Activated naive CD8-positive, alpha-beta T cell treated with anti-CD3 and anti-CD28 coated beads for 36 hours (primary cell): ENCODE measurements around the gene TAS1R3. TPM values are rescaled to one million over a fixed set of nuclear protein-coding genes. Genes with fewer than 3 reads are reported as not detected.

Source experiments
- DNase-seq: peaks from one replicate; pipeline ENCODE4 v3.0.0; 2021
- H3K27ac Mint-ChIP-seq: one replicate; pipeline ENCODE4 v1.8.0; 2022; ENCODE audit warnings: mild to moderate bottlenecking, moderate library complexity, mixed read lengths
- H3K27me3 Mint-ChIP-seq: one replicate; pipeline ENCODE4 v1.8.0; 2022; ENCODE audit warnings: mild to moderate bottlenecking, mixed read lengths
- H3K36me3 Mint-ChIP-seq: one replicate; pipeline ENCODE4 v1.8.0; 2021; ENCODE audit warnings: mild to moderate bottlenecking, mixed read lengths
- H3K4me1 Mint-ChIP-seq: one replicate; pipeline ENCODE4 v1.8.0; 2021; ENCODE audit warnings: mixed read lengths
- H3K4me3 Mint-ChIP-seq: one replicate; pipeline ENCODE4 v1.8.0; 2022; ENCODE audit warnings: mild to moderate bottlenecking, moderate library complexity, mixed read lengths
- H3K9me3 Mint-ChIP-seq: one replicate; pipeline ENCODE4 v1.8.0; 2022; ENCODE audit warnings: mixed read lengths
- total RNA-seq, 2 experiments: library from RNA; stranded (reverse); gene quantifications; one replicate each; pipeline ENCODE4 v1.2.3, GENCODE V29; 2021

Gene TAS1R3
- total RNA-seq, 2 experiments from 2014 or later = 0.06 to 0.20 TPM

GRCh38 chr1:1303736-1304135 is 27.3 kb upstream of the TAS1R3 start:
- Mint-ChIP-seq H3K4me1 (peaks cover 20% of the 10 kb centered on the region), H3K27me3 (no peaks in the 10 kb centered on the region), H3K4me3 (no peak overlapping the region), H3K9me3 (no peaks in the 10 kb centered on the region), H3K27ac (no peak overlapping the region), H3K36me3 (no peaks in the 10 kb centered on the region)
- no peak for DNase-seq

GRCh38 chr1:1304331-1305299 is 26.5 kb upstream of the TAS1R3 start:
- no peaks in the 10 kb centered on the region for H3K9me3 Mint-ChIP-seq
- no peak for DNase-seq
- H3K4me3 Mint-ChIP-seq = peak overlapping the region; percentile 85
- no peaks in the 10 kb centered on the region for H3K27me3 Mint-ChIP-seq
- no peaks in the 10 kb centered on the region for H3K36me3 Mint-ChIP-seq
- peaks cover 20% of the 10 kb centered on the region for H3K4me1 Mint-ChIP-seq
- no peak overlapping the region for H3K27ac Mint-ChIP-seq

GRCh38 chr1:1305300-1306069 is 25.6 kb upstream of the TAS1R3 start:
- no peaks in the 10 kb centered on the region for H3K9me3 Mint-ChIP-seq
- peak overlapping the region; percentile 70 for H3K27ac Mint-ChIP-seq
- peaks cover 20% of the 10 kb centered on the region for H3K4me1 Mint-ChIP-seq
- peak overlapping the region; percentile 85 for H3K4me3 Mint-ChIP-seq
- H3K36me3 Mint-ChIP-seq = no peaks in the 10 kb centered on the region
- no peaks in the 10 kb centered on the region for H3K27me3 Mint-ChIP-seq
- DNase-seq = peak; percentile 82

DNA sequence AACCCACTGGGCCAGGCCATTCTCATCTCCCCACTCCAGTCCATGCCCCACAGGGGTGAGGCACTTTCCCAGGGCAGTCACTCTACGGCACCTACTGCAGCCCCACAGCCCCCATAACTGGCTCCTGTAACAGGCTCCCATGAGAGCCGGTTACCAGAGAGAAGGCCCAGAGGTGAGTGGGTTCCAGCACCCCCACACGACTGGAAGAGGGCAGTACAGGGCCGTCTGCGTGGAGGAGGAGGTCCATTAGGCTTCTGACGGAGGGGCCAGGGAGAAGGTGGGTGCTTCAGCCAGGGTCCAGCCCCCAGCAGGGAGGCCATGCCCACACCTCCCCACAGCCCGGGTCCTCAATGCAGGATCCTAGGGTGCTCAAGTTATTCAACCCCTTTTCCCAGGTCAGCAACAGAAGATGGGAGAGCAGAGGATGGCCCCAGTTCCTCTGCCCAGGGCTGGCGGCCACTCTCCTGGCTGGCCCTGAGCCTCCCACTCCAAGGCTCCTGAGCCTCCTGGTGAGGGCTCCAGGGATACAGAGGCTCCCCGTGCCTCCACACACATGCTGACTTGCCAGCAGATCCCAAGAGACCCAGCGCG is 24.9 kb upstream of the TAS1R3 start:
- Mint-ChIP-seq H3K4me1 (peaks cover 20% of the 10 kb centered on the region), H3K27ac (peak overlapping the region; percentile 70), H3K4me3 (peak overlapping the region; percentile 85), H3K36me3 (no peaks in the 10 kb centered on the region), H3K9me3 (no peaks in the 10 kb centered on the region), H3K27me3 (no peaks in the 10 kb centered on the region)
- DNase-seq = peak; percentile 46

DNA sequence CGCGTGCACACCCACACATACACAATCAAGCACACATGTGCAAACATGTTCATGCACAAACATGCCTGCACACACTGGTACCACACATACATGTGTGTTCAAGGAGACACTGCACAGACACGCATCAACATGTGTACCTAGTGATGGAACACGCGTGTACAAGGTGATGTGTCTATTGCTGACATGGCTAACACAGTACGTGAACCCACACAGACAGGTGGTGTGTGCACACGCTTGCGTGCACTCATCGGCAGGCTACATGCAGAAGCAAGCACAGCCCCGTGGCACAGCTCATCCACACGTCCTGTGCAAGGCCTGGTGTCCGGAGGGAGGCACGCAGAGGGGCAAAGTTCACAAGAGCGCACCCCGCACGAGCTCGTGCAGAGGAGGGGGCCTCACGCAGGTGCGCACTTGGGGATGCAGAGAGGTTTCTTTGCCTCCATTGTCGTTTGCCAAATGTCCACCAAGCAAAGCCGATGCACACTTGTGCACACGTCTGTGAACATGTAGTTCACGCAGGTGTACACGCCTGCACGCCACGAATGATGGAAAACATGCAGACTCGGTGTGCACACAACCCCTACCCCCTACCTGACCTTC is 24.3 kb upstream of the TAS1R3 start:
- peak overlapping the region; percentile 70 for H3K27ac Mint-ChIP-seq

GRCh38 chr1:1307261-1307922 is 23.7 kb upstream of the TAS1R3 start:
- H3K36me3 Mint-ChIP-seq = no peaks in the 10 kb centered on the region
- peak overlapping the region; percentile 85 for H3K4me3 Mint-ChIP-seq
- H3K9me3 Mint-ChIP-seq = no peaks in the 10 kb centered on the region
- H3K4me1 Mint-ChIP-seq = peaks cover 20% of the 10 kb centered on the region
- peak overlapping the region; percentile 68 for H3K27ac Mint-ChIP-seq
- H3K27me3 Mint-ChIP-seq = no peaks in the 10 kb centered on the region
- peak; percentile 31 for DNase-seq

More for the DNA sequence above, 24.3 kb upstream of the TAS1R3 start:
- H3K4me1 Mint-ChIP-seq = peaks cover 20% of the 10 kb centered on the region
- H3K27me3 Mint-ChIP-seq = no peaks in the 10 kb centered on the region
- peak overlapping the region; percentile 85 for H3K4me3 Mint-ChIP-seq
- no peaks in the 10 kb centered on the region for H3K9me3 Mint-ChIP-seq
- no peaks in the 10 kb centered on the region for H3K36me3 Mint-ChIP-seq
- DNase-seq = no peak

- H3K36me3 Mint-ChIP-seq = no peaks in the 10 kb centered on the region
- peak within 1 kb of the TSS; percentile 85 for H3K4me3 Mint-ChIP-seq
- H3K27ac Mint-ChIP-seq = peak within 1 kb of the TSS; percentile 86
Measured at GRCh38 chr1:1307923-1308755, 22.9 kb upstream of the TAS1R3 start, which contains the start of the genes ACAP3 and PUSL1. Gene ACAP3, minus strand, starts transcription at chr1:1307930. Its CDS starts 115 bp downstream, at chr1:1307815. Gene PUSL1, plus strand, starts transcription at chr1:1308597. Its CDS starts 47 bp downstream, at chr1:1308644.

DNA sequence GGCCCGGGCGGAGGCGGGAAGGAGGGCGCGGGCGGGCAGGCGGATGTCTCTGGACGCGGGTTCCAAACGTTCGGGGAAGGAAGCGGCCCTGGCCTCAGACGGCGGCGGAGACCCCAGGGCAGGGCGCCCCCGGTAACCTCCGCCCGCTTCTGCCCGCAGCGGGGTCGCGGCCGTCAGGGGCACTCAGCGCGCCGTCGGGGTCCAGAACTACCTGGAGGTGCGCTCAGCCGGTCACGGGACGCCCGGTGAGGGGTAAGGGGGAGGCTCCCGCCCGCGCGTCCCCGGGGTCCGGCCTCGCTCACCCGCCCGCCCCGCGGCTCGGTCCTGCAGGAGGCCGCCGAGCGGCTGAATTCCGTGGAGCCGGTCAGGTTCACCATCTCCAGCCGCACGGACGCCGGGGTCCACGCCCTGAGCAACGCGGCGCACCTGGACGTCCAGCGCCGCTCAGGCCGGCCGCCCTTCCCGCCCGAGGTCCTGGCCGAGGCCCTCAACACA is 22.3 kb upstream of the TAS1R3 start:
- Mint-ChIP-seq H3K36me3 (no peaks in the 10 kb centered on the region), H3K4me3 (peak overlapping the region; percentile 82), H3K27ac (peak overlapping the region; percentile 79), H3K27me3 (no peaks in the 10 kb centered on the region), H3K4me1 (peaks cover 21% of the 10 kb centered on the region), H3K9me3 (no peaks in the 10 kb centered on the region)
- DNase-seq = no peak

More at GRCh38 chr1:1307923-1308755, 22.9 kb upstream of the TAS1R3 start, which contains the start of the genes ACAP3 and PUSL1:
- DNase-seq = peak; percentile 94
- Mint-ChIP-seq H3K9me3 (no peaks in the 10 kb centered on the region), H3K4me1 (peaks cover 20% of the 10 kb centered on the region), H3K27me3 (no peaks in the 10 kb centered on the region)

DNA sequence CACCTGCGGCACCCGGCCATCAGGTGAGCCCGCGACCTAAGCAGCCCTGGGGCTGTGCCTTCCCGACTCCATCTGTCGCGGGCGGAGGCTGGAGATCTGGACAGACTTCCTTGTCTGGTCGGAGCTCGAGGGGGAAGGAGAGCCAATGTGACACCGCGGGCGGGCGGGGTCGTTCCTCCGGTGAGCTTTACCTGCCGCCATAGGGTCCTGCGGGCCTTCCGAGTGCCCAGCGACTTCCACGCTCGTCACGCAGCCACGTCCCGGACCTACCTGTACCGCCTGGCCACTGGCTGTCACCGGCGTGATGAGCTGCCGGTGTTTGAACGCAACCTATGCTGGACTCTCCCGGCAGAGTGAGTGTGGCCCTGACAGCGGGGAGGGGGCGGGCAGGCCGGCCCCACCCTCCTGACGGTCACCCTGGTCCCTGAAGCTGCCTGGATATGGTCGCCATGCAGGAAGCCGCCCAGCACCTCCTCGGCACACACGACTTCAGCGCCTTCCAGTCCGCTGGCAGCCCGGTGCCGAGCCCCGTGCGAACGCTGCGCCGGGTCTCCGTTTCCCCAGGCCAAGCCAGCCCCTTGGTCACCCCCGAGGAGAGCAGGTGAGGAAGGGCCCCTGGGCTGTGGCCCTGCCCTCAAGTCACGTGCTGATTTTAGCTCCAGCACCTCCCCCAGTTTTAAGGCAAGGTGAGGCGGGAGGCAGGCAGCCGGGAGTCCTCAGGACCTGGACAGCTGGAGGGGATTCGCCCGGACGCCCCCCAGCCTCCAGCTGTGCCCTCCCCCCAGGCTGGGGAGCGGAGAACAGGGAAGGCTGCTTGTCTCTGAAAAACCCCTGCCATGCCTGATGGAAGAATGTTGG is 21.6 kb upstream of the TAS1R3 start:
- Mint-ChIP-seq H3K36me3 (no peaks in the 10 kb centered on the region), H3K9me3 (no peaks in the 10 kb centered on the region), H3K27ac (peak overlapping the region; percentile 54), H3K4me1 (peaks cover 21% of the 10 kb centered on the region), H3K4me3 (peak overlapping the region; percentile 78), H3K27me3 (no peaks in the 10 kb centered on the region)
- DNase-seq = no peak

DNA sequence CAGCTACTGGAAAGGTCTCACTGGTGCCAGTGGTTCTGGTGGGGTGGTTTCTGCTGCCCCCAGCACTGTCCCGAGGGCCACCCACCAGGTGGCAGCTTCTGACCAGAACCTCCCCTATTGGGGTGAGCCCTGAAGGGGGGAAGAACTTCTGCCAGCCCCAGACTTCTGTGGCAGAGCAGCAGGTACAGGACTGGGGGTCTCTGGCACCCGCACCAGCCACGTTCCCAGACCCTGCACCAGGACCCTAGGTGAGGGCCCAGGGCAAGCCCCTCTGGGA is 21.0 kb upstream of the TAS1R3 start:
- no peaks in the 10 kb centered on the region for H3K9me3 Mint-ChIP-seq
- DNase-seq = no peak
- H3K36me3 Mint-ChIP-seq = peaks cover 2% of the 10 kb centered on the region
- H3K27ac Mint-ChIP-seq = no peak overlapping the region
- H3K4me3 Mint-ChIP-seq = peak overlapping the region; percentile 78
- H3K27me3 Mint-ChIP-seq = no peaks in the 10 kb centered on the region
- peaks cover 18% of the 10 kb centered on the region for H3K4me1 Mint-ChIP-seq

DNA sequence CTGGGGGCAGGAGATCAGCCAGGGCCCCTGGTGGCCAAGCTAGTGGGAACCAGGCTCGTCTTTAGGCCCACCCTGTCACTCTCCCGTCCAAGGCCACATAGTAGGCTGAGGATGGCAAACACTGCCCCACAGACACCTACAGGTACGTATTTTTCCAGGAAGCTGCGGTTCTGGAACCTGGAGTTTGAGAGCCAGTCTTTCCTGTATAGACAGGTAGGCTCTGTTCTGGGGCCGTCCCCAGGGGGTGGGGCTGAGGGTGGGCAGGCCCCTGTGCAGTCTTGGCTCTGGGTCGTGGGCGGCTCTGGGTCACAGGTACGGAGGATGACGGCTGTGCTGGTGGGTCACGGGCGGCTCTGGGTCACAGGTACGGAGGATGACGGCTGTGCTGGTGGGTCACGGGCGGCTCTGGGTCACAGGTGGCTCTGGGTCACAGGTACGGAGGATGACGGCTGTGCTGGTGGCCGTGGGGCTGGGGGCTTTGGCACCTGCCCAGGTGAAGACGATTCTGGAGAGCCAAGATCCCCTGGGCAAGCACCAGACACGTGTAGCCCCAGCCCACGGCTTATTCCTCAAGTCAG is 20.5 kb upstream of the TAS1R3 start:
- peak overlapping the region; percentile 10 for H3K4me3 Mint-ChIP-seq
- no peak for DNase-seq
- peak overlapping the region; percentile 29 for H3K27ac Mint-ChIP-seq
- H3K4me1 Mint-ChIP-seq = peaks cover 16% of the 10 kb centered on the region
- no peaks in the 10 kb centered on the region for H3K9me3 Mint-ChIP-seq
- no peaks in the 10 kb centered on the region for H3K27me3 Mint-ChIP-seq
- H3K36me3 Mint-ChIP-seq = peaks cover 2% of the 10 kb centered on the region
